Lower leg skin (tissue), 4 donors: ENCODE measurements around the gene EPC1. TPM values are rescaled to one million over a fixed set of nuclear protein-coding genes. Genes with fewer than 3 reads are reported as not detected.

Experiments
- DNase-seq, 2 donors: peaks; one replicate each; pipeline ENCODE4 v3.0.0-alpha.2; 2019; ENCODE audit warnings: low spot score in 2 of 2
- H3K4me3 ChIP-seq: fragments of 200-600 bp; sonication (generic); 2 replicates; pipeline ENCODE4 v1.5.1; 2017; ENCODE audit warnings: mild to moderate bottlenecking, low read depth; ENCODE audit not compliant: poor library complexity, severe bottlenecking
- POLR2A ChIP-seq, 2 donors: fragments of 450-650 bp; IDR thresholded peaks; one replicate each; pipeline ENCODE4 v1.6.1; 2016 to 2017; ENCODE audit warnings: antibody characterized with exemption in 2 of 2, mild to moderate bottlenecking in 1 of 2, moderate library complexity in 1 of 2
- WGBS, 2 donors: methylation state at CpG; one replicate each; pipeline ENCODE4 v1.1.5; 2018; 5-methylcytosine and 5-hydroxymethylcytosine counted together
- intact Hi-C: fragments of 100-400 bp; cut with DNase I; formaldehyde crosslinking; loops from one replicate; pipeline ENCODE4 v1.15.0; 2023; ENCODE audit warnings: low total_unique reads
- total RNA-seq, 4 donors: library from RNA; depleted of rRNA; stranded (reverse); fragments of >200 nt; gene quantifications; one replicate each; pipeline ENCODE4 v1.1.0, GENCODE V29; 2016
- TF ChIP-seq, protein P1 (sequence below), 3 donors: fragments of 450-650 bp; IDR thresholded peaks; one replicate each; pipeline ENCODE4 v1.5.1; 2016; ENCODE audit warnings: antibody characterized with exemption in 3 of 3, mild to moderate bottlenecking in 3 of 3, moderate library complexity in 2 of 3

Gene EPC1
- total RNA-seq, 4 donors from 2014 or later = 33.9 to 42.3 (median 36.8) TPM

DNA sequence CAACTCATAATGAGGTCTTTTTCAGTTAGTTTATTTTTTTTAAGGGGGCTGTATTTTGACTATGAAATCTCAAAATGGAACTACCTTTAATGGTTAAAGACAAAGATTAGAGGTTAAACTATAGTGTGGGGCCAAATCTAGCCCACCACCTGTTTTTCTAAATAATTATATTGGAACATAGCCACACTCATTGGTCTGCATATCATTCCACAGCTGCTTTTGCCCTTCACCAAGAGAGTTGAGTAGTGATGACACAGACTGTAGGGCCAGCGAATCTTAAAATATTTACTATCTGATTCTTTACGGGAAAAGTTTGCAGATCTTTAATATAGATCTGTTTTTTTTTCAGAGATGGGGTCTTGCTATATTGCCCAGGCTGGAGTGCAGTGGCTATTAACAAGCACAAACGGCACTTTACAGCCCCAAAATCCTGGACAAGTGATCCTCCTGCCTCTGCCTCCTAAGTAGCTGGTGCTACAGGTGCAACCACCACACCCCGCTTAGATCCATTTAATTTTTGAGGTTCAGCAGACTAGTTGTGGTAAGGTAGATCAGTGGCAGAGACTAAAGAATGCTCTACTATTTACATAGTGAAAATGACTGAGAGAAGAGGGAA lies 25.8 kb downstream of the EPC1 start:
- WGBS, 2 donors = 95 to 97% methylated on average over 4 of the region's 4 CpGs
- no peak for TF ChIP-seq POLR2A (IDR thresholded peaks at IDR 0.05)
- TF ChIP-seq, protein P1, sequence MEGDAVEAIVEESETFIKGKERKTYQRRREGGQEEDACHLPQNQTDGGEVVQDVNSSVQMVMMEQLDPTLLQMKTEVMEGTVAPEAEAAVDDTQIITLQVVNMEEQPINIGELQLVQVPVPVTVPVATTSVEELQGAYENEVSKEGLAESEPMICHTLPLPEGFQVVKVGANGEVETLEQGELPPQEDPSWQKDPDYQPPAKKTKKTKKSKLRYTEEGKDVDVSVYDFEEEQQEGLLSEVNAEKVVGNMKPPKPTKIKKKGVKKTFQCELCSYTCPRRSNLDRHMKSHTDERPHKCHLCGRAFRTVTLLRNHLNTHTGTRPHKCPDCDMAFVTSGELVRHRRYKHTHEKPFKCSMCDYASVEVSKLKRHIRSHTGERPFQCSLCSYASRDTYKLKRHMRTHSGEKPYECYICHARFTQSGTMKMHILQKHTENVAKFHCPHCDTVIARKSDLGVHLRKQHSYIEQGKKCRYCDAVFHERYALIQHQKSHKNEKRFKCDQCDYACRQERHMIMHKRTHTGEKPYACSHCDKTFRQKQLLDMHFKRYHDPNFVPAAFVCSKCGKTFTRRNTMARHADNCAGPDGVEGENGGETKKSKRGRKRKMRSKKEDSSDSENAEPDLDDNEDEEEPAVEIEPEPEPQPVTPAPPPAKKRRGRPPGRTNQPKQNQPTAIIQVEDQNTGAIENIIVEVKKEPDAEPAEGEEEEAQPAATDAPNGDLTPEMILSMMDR (IDR thresholded peaks at IDR 0.05) = no peak
- H3K4me3 ChIP-seq = no peak overlapping the region
- intact Hi-C loops = no loop called here
- DNase-seq = no peak

DNA sequence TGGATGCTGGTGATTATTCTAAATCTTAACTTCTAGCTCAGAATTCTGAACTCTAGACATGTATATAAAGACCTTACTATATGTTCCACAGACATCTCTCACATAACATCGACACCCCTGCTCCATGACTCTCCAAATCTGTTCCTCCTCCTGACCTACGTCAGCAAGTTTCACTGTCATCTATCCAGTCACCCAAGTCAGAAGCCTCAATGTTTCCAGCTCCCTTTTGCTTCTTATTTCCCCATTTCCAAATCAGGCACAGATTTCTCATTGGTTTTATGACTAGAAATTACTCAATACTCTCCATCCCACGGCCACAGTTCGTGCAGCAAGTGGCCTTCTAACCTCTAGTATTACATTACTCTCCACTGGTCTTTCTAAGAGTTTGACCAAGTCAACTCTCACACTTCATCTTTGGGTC lies 28.5 kb downstream of the EPC1 start:
- DNase-seq = peak in 1 of 2 donors; percentile 23
- no peak overlapping the region for H3K4me3 ChIP-seq
- TF ChIP-seq, protein P1 (IDR thresholded peaks at IDR 0.05) = no peak
- TF ChIP-seq POLR2A (IDR thresholded peaks at IDR 0.05) = no peak
- WGBS, 2 donors = 60% methylated on average over 4 of the region's 4 CpGs
- intact Hi-C loops = no loop called here

DNA sequence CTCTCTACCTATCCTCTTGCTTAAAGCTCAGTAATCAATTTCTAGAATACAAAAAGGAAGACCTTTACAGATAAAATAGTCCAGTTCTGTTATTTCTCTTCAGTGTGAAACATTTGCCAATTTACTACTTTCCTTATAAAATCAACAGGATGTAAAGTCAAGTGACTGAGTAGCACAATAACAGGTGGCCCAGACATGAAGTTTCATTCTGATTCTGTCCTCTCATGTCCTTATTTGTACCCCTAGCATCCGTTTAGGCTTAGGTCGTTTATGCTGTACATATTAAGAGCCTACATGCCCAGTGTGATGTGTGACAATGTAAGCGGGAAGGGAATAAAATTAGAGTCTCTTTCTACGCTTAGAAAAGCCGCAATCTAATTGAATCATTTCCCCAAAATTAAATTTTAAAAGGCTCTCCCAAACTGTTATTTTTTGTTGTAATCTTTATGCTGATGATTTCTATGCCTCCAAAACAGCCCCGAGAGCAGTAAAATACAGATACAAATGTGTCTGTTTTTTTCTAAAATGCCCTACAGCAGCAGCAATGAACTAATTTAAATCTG lies 29.1 kb downstream of the EPC1 start:
- WGBS, 2 donors = 67 to 68% methylated on average over 6 of the region's 6 CpGs
- intact Hi-C loops = no loop called here
- no peak for TF ChIP-seq POLR2A (IDR thresholded peaks at IDR 0.05)
- H3K4me3 ChIP-seq = no peak overlapping the region
- DNase-seq = no peak

DNA sequence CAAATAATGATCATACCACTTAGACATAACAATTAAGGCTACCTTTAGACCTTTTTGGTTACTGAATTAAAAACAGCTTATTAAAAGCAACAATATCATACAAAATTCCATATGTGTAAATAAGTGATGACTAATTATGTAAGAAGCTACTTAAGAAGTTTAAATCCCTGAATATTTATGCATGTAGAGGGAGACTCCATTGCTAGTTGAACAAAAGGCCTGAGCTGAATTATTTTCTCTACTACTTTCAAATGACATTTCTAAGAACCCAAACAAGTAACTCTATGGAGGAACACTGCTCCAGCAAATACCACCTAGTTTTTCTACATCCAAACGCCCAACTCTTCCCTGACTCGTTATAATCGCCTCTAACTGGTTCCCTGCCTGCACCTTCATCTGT lies 31.5 kb downstream of the EPC1 start:
- DNase-seq = no peak
- 48% methylated on average over 3 of the region's 3 CpGs for WGBS, 2 donors
- intact Hi-C loops = no loop called here
- TF ChIP-seq POLR2A (IDR thresholded peaks at IDR 0.05) = no peak
- TF ChIP-seq, protein P1 (IDR thresholded peaks at IDR 0.05) = no peak
- H3K4me3 ChIP-seq = no peak overlapping the region

DNA sequence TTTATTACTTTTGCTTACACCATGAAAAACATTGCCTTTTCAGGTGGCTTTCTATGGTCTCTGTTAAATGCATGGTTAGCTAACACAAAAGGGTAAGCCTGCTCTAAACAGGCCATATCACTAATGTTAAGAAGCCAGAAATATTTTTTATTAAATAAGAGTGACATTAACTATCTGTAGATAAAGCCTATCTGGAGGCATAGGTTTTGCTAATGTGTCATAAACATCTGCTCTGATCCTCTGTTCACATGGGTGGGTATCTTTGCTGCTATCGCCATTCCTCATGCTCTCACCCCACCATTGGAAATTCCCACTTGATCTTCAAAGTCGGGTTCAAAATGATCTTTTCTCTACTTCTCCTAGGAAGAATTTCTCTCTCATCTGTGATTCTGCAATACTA lies 32.4 kb downstream of the EPC1 start:
- no peak for DNase-seq
- H3K4me3 ChIP-seq = no peak overlapping the region
- intact Hi-C loops = no loop called here
- 83 to 86% methylated on average over 2 of the region's 2 CpGs for WGBS, 2 donors
- TF ChIP-seq, protein P1 (IDR thresholded peaks at IDR 0.05) = no peak
- TF ChIP-seq POLR2A (IDR thresholded peaks at IDR 0.05) = no peak

DNA sequence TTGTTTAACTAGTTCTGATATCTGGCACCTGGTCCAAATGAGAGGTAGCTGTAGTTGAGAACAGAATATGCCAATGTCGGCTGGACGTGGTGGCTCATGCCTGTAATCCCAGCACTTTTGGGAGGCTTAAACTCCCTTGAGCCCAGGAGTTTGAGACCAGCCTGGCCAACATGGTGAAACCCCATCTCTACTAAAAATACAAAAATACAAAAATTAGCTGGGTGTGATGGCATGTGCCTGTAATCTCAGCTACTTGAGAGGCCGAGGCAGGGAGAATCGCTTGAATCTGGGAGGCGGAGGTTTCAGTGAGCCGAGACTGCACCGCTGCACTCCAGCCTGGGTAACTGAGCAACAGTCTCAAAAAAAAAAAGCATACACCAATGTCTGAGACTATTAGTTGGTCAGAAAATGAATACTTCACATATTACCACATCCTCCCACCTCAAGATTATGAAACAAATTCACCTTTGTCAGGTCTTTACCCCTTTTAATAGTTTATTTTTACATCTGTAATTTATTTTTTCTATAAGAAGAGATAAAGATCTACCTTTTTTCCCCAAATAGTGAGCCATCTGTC lies 38.8 kb downstream of the EPC1 start:
- DNase-seq = no peak
- WGBS, 2 donors = 91 to 92% methylated on average over 7 of the region's 7 CpGs

More for the DNA sequence above, 38.8 kb downstream of the EPC1 start:
- H3K4me3 ChIP-seq = no peak overlapping the region
- intact Hi-C loops = no loop called here
- no peak for TF ChIP-seq POLR2A (IDR thresholded peaks at IDR 0.05)
- TF ChIP-seq, protein P1 (IDR thresholded peaks at IDR 0.05) = no peak
